Epidermal melanocyte (primary cell): Measurements from ENCODE around the gene RALA.

Experiments
- DNase-seq: peaks from one replicate; pipeline ENCODE4 v3.0.0; 2011; ENCODE audit warnings: low spot score; ENCODE audit not compliant: insufficient read length

RALA gene

GRCh38 chr7:39613577-39613976 is 9.8 kb upstream of the RALA start:
- no peak for DNase-seq

GRCh38 chr7:39614299-39614698 is 9.1 kb upstream of the RALA start:
- DNase-seq = no peak

GRCh38 chr7:39615350-39615975 is 7.9 kb upstream of the RALA start:
- DNase-seq = no peak

GRCh38 chr7:39616138-39616537 is 7.2 kb upstream of the RALA start:
- no peak for DNase-seq

- DNase-seq = no peak
Observed at GRCh38 chr7:39617005-39617404, 6.4 kb upstream of the RALA start.

GRCh38 chr7:39618868-39619267 is 4.5 kb upstream of the RALA start:
- no peak for DNase-seq

- no peak for DNase-seq
Observed at GRCh38 chr7:39620486-39620885, 2.9 kb upstream of the RALA start.

GRCh38 chr7:39621261-39621660 is 2.1 kb upstream of the RALA start:
- no peak for DNase-seq

- DNase-seq = no peak
Observed at GRCh38 chr7:39621784-39622411, 1.5 kb upstream of the RALA start.

- DNase-seq = no peak
Observed at GRCh38 chr7:39622609-39623008, 763 bp upstream of the RALA start.

- no peak for DNase-seq
Observed at GRCh38 chr7:39623732-39624441, 515 bp downstream of the RALA start.

GRCh38 chr7:39624442-39624807 is 1.1 kb downstream of the RALA start:
- no peak for DNase-seq

- peak; percentile 69 for DNase-seq
Observed at GRCh38 chr7:39624935-39625694, 1.7 kb downstream of the RALA start.

- DNase-seq = no peak
Observed at GRCh38 chr7:39631736-39632308, 8.4 kb downstream of the RALA start.

- DNase-seq = no peak
Observed at GRCh38 chr7:39633563-39634477, 10.4 kb downstream of the RALA start.

- no peak for DNase-seq
Observed at GRCh38 chr7:39634478-39634805, 11.1 kb downstream of the RALA start.

- DNase-seq = no peak
Observed at GRCh38 chr7:39637400-39637799, 14.0 kb downstream of the RALA start.

GRCh38 chr7:39637963-39638485 is 14.7 kb downstream of the RALA start:
- no peak for DNase-seq

GRCh38 chr7:39642896-39643295 is 19.5 kb downstream of the RALA start:
- no peak for DNase-seq

GRCh38 chr7:39644170-39644569 is 20.8 kb downstream of the RALA start:
- DNase-seq = no peak
